ENCODE data around the gene CD55.

The CD55 gene

DNA sequence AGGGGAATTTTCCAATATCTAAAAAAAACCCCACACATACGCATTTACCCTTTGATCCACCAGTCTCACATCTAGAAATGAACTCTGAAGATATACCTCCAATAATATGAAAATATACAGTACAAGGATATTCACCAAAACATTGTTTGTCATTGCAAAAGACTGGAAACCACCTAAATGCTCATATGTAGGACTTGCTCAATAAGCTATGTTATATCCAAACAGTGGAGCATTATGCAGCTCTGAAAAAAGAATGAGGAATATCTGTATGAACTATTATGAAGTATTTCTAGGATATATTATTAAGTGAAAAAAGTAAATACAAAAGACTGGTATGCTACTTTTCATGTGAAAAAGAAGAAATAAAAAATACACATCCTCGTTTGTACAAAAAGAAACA lies 43.6 kb downstream of the CD55 start:
- Histone ChIP-seq H3K27me3 (ENCODE audit: insufficient read depth, poor library complexity, severe bottlenecking) (no peaks in the 10 kb centered on the region), H3K27ac (replicated peaks) (no peak overlapping the region), H3K4me3 (replicated peaks; ENCODE audit: insufficient read depth, low read length) (no peak overlapping the region)
- TF ChIP-seq REST (IDR thresholded peaks at IDR 0.05; ENCODE audit: insufficient replicate concordance, low read depth) (no peak), GABPA (IDR thresholded peaks at IDR 0.05; ENCODE audit: low read depth) (no peak), CTCF (IDR thresholded peaks at IDR 0.05; ENCODE audit: insufficient read depth, low read length) (no peak), SPI1 (IDR thresholded peaks at IDR 0.05; ENCODE audit: borderline replicate concordance, low read depth) (no peak), POLR2AphosphoS5 (IDR thresholded peaks at IDR 0.05; ENCODE audit: low read depth) (no peak)
- DNase-seq (ENCODE audit: low read depth in 1 of 2, low spot score in 1 of 2): no peak

GRCh38 chr1:207366022-207366421 lies 44.5 kb downstream of the CD55 start:
- Histone ChIP-seq H3K4me3 (replicated peaks; ENCODE audit: insufficient read depth, low read length) (no peak overlapping the region), H3K27ac (replicated peaks) (no peak overlapping the region), H3K27me3 (ENCODE audit: insufficient read depth, poor library complexity, severe bottlenecking) (no peaks in the 10 kb centered on the region)
- no peak for DNase-seq (ENCODE audit: low read depth in 1 of 2, low spot score in 1 of 2)
- TF ChIP-seq GABPA (IDR thresholded peaks at IDR 0.05; ENCODE audit: low read depth): no peak
- TF ChIP-seq POLR2AphosphoS5 (IDR thresholded peaks at IDR 0.05; ENCODE audit: low read depth): no peak
- no peak for TF ChIP-seq REST (IDR thresholded peaks at IDR 0.05; ENCODE audit: insufficient replicate concordance, low read depth)
- no peak for TF ChIP-seq CTCF (IDR thresholded peaks at IDR 0.05; ENCODE audit: insufficient read depth, low read length)
- no peak for TF ChIP-seq SPI1 (IDR thresholded peaks at IDR 0.05; ENCODE audit: borderline replicate concordance, low read depth)

DNA sequence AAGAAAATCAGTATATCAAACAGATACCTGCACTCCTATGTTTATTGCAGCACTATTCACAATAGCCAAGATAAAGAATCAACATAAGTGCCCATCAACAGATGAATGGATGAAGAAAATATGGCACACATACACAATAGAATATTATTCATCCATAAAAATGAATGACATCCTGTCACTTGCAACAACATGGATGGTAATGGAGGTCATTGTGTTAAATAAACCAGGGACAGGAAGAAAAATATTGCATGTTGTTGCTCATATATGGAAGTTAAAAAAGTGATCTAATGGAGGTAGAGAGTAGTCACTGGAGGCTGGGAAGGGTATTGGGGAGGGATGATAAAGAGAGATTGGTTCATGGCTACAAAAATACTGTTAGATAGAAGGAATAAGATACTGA lies 67.2 kb downstream of the CD55 start:
- Histone ChIP-seq H3K4me3 (replicated peaks; ENCODE audit: insufficient read depth, low read length) (no peak overlapping the region), H3K27me3 (ENCODE audit: insufficient read depth, poor library complexity, severe bottlenecking) (no peaks in the 10 kb centered on the region), H3K27ac (replicated peaks) (no peak overlapping the region)
- no peak for DNase-seq (ENCODE audit: low read depth in 1 of 2, low spot score in 1 of 2)
- no peak for TF ChIP-seq SPI1 (IDR thresholded peaks at IDR 0.05; ENCODE audit: borderline replicate concordance, low read depth)
- no peak for TF ChIP-seq GABPA (IDR thresholded peaks at IDR 0.05; ENCODE audit: low read depth)

DNA sequence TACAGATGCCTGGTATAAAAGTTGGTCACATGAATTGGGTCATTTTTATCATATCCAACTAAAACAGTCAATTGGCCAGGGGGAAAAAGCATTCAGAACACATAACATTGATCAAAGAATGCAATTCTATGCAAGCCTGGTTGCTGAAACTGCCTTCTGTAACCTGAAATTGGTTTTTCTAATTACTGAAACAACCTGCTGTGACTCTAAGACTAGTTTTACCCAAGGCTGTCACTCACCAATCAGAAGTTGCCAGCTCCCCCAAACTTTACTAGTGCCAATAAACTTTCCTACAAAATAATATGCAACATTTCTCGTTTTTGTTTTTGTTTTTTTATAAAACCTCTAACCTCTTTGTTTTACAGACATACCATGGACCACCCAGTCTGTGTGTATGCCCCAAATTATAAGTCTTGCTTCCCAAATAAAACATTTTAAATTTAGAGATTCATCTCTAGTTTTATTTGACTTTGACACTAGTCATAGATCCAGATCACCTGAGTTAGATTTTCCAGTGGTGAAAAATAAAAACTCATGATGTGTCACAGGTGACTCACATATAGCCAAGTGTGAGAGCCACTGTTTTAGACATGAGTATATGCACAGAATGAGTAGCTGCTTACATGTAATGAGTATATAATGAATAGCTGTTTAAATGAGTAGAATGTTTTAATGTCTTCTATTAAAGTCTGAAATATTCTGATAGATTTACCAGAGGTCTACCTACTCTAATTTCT lies 68.4 kb downstream of the CD55 start:
- DNase-seq (ENCODE audit: low read depth in 1 of 2, low spot score in 1 of 2): no peak
- Histone ChIP-seq H3K4me3 (replicated peaks; ENCODE audit: insufficient read depth, low read length) (no peak overlapping the region), H3K27ac (replicated peaks) (no peak overlapping the region), H3K27me3 (ENCODE audit: insufficient read depth, poor library complexity, severe bottlenecking) (no peaks in the 10 kb centered on the region)
- TF ChIP-seq POLR2AphosphoS5 (IDR thresholded peaks at IDR 0.05; ENCODE audit: low read depth) (no peak), GABPA (IDR thresholded peaks at IDR 0.05; ENCODE audit: low read depth) (no peak), CTCF (IDR thresholded peaks at IDR 0.05; ENCODE audit: insufficient read depth, low read length) (no peak), REST (IDR thresholded peaks at IDR 0.05; ENCODE audit: insufficient replicate concordance, low read depth) (no peak), SPI1 (IDR thresholded peaks at IDR 0.05; ENCODE audit: borderline replicate concordance, low read depth) (no peak)
